Astrocyte (in vitro differentiated cells and primary cell): ENCODE data around the gene PFKFB2. TPM values are rescaled to one million over a fixed set of nuclear protein-coding genes. Genes with fewer than 3 reads are reported as not detected.

ENCODE experiments used
- DNase-seq: peaks from one replicate; pipeline ENCODE4 v3.0.0-alpha.2; 2010; ENCODE audit warnings: low read depth
- FAIRE-seq: peaks from 2 replicates; lab custom pipeline; 2011; peaks lifted over from hg19 to GRCh38; lab: Jason Lieb, UNC
- H2AFZ ChIP-seq: 2 replicates; pipeline ENCODE4 v1.6.0; 2012; ENCODE audit warnings: low read depth, low read length, inconsistent platforms
- H3K27ac ChIP-seq: 2 replicates; pipeline ENCODE4 v1.5.1; 2011; ENCODE audit warnings: low read depth, low read length, inconsistent platforms
- H3K27me3 ChIP-seq: 2 replicates; pipeline ENCODE4 v1.6.0; 2011; ENCODE audit warnings: low read length, inconsistent platforms; ENCODE audit not compliant: insufficient read depth
- H3K36me3 ChIP-seq: 2 replicates; pipeline ENCODE4 v1.5.1; 2011; ENCODE audit warnings: low read length, inconsistent platforms; ENCODE audit not compliant: insufficient read depth
- H3K4me1 ChIP-seq: 2 replicates; pipeline ENCODE4 v1.5.1; 2011; ENCODE audit warnings: low read length, inconsistent platforms; ENCODE audit not compliant: insufficient read depth
- H3K4me2 ChIP-seq: 2 replicates; pipeline ENCODE4 v1.6.0; 2012; ENCODE audit warnings: low read length, inconsistent platforms
- H3K4me3 ChIP-seq: 2 replicates; pipeline ENCODE4 v1.5.1; 2011; ENCODE audit warnings: low read depth, mild to moderate bottlenecking, low read length, inconsistent platforms; ENCODE audit not compliant: insufficient read depth
- H3K79me2 ChIP-seq: 2 replicates; pipeline ENCODE4 v1.6.0; 2012; ENCODE audit warnings: mild to moderate bottlenecking, low read length, inconsistent platforms; ENCODE audit not compliant: insufficient read depth
- H3K9ac ChIP-seq: 2 replicates; pipeline ENCODE4 v1.6.0; 2012; ENCODE audit warnings: mild to moderate bottlenecking, low read length, inconsistent platforms
- H3K9me3 ChIP-seq: 2 replicates; pipeline ENCODE4 v1.5.1; 2012; ENCODE audit warnings: low read depth, mild to moderate bottlenecking, low read length, inconsistent platforms; ENCODE audit not compliant: insufficient read depth
- H4K20me1 ChIP-seq: 2 replicates; pipeline ENCODE4 v1.6.0; 2012; ENCODE audit warnings: low read length, inconsistent platforms; ENCODE audit not compliant: insufficient read depth
- H3K27ac Mint-ChIP-seq: one replicate; pipeline ENCODE4 v1.8.0; 2021; ENCODE audit warnings: mild to moderate bottlenecking, mixed read lengths; ENCODE audit not compliant: unreplicated experiment
- H3K27me3 Mint-ChIP-seq: one replicate; pipeline ENCODE4 v1.8.0; 2021; ENCODE audit warnings: low read depth, mixed read lengths; ENCODE audit not compliant: unreplicated experiment
- H3K36me3 Mint-ChIP-seq: one replicate; pipeline ENCODE4 v1.8.0; 2021; ENCODE audit warnings: low read depth, mixed read lengths; ENCODE audit not compliant: unreplicated experiment
- H3K4me1 Mint-ChIP-seq: one replicate; pipeline ENCODE4 v1.8.0; 2021; ENCODE audit warnings: low read depth, mixed read lengths; ENCODE audit not compliant: unreplicated experiment
- H3K4me3 Mint-ChIP-seq: one replicate; pipeline ENCODE4 v1.8.0; 2021; ENCODE audit warnings: mild to moderate bottlenecking, moderate library complexity, mixed read lengths; ENCODE audit not compliant: unreplicated experiment
- H3K9me3 Mint-ChIP-seq: one replicate; pipeline ENCODE4 v1.8.0; 2021; ENCODE audit warnings: mild to moderate bottlenecking, mixed read lengths; ENCODE audit not compliant: unreplicated experiment
- CTCF ChIP-seq: IDR thresholded peaks from 2 replicates; pipeline ENCODE4 v1.5.1; 2011; ENCODE audit warnings: low read depth, mild to moderate bottlenecking, inconsistent platforms, low read length, moderate library complexity; ENCODE audit not compliant: insufficient read depth
- EZH2 ChIP-seq: IDR thresholded peaks from 2 replicates; pipeline ENCODE4 v1.6.1; 2012; ENCODE audit warnings: mild to moderate bottlenecking, low read length, inconsistent platforms; ENCODE audit not compliant: insufficient read depth
- total RNA-seq: library from RNA; stranded (reverse); gene quantifications from 2 replicates; pipeline ENCODE4 v1.2.1, GENCODE V29; 2021

PFKFB2 gene
- total RNA-seq, 1 donor from 2014 or later: 6.2 TPM

DNA sequence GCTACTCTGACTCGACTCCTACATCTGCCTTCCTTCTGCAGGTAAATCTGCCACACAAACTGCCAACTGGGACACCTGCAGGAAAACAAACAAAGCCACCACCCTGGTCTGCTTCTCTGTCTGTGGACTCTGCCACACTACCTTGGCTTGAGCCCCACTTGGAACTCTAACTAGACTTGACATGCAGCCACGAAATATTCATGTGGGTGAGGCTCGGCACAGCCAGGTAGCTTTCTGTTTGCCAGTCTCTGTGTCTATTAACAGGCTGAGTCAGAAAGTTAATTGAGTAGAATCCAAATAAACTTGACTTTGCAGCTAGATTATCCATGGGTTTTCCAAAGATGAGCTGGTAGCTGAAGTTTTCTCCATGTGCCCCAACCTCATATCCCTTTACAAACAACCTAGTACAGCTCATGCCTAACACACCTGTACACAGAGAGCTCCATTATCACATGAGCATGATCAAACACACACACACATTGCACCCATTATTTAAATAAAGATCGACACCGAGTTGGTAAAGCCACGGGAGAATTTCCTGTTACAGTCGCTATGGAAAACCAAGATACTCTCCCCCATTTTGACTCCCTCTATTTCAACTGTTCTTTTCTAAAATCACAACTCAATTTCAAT is 21.3 kb upstream of the PFKFB2 start:
- Histone ChIP-seq H3K27me3 (no peaks in the 10 kb centered on the region), H3K4me2 (no peak overlapping the region), H3K4me3 (no peak overlapping the region), H4K20me1 (no peaks in the 10 kb centered on the region), H3K9ac (no peak overlapping the region), H3K4me1 (peaks cover 14% of the 10 kb centered on the region), H3K9me3 (no peaks in the 10 kb centered on the region), H3K79me2 (no peaks in the 10 kb centered on the region), H2AFZ (no peak overlapping the region), H3K27ac (no peak overlapping the region), H3K36me3 (no peaks in the 10 kb centered on the region)
- no peak overlapping the region for H3K27ac Mint-ChIP-seq
- H3K9me3 Mint-ChIP-seq: no peaks in the 10 kb centered on the region
- DNase-seq: no peak
- H3K4me3 Mint-ChIP-seq: peak overlapping the region; percentile 3
- no peak for TF ChIP-seq CTCF
- no peak for TF ChIP-seq EZH2
- H3K4me1 Mint-ChIP-seq: peaks cover 11% of the 10 kb centered on the region
- FAIRE-seq: no peak
- H3K27me3 Mint-ChIP-seq: no peaks in the 10 kb centered on the region
- no peaks in the 10 kb centered on the region for H3K36me3 Mint-ChIP-seq

DNA sequence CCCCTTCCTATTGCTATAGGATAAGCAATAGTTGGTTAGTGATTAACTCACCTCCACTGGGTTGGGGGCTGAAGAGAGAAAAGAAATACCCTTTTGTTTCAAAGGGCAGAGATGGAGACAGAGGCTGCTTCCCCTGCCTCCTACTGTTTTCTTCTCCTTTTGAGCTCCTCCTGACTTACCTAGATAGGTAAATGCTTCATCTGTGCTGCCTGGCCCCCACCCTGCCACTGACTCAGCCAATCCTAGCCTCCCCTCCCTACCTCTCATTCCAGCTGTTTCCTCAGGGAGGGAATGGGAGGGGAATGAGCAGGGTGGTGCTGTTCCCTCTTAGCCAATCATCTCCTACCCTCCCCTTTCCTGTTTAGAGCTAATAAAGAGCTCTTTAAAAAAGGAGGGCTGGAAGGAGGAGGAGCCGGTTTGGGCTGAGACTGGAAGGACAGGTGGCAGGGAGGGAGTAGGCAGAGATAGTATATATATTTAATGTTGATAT is 20.5 kb upstream of the PFKFB2 start, which contains the start of gene C1orf116:
Gene C1orf116, minus strand, starts transcription at position 229 of the 490 bp plus-strand sequence. CDS start 5,158 bp downstream, outside the sequence.
- H3K9me3 ChIP-seq: no peaks in the 10 kb centered on the region
- TF ChIP-seq EZH2 (no peak), CTCF (no peak)
- FAIRE-seq (no peak), DNase-seq (no peak)
- Mint-ChIP-seq H3K36me3 (no peaks in the 10 kb centered on the region), H3K4me3 (peak within 1 kb of the TSS; percentile 3), H3K27me3 (no peaks in the 10 kb centered on the region), H3K9me3 (no peaks in the 10 kb centered on the region), H3K4me1 (peaks cover 4% of the 10 kb centered on the region), H3K27ac (no peak within 1 kb of the TSS)
- no peaks in the 10 kb centered on the region for H4K20me1 ChIP-seq
- no peaks in the 10 kb centered on the region for H3K79me2 ChIP-seq
- H3K4me2 ChIP-seq: no peak within 1 kb of the TSS
- H3K27me3 ChIP-seq: no peaks in the 10 kb centered on the region
- no peak within 1 kb of the TSS for H3K4me3 ChIP-seq
- H3K4me1 ChIP-seq: peaks cover 6% of the 10 kb centered on the region
- no peak within 1 kb of the TSS for H2AFZ ChIP-seq
- no peak within 1 kb of the TSS for H3K27ac ChIP-seq
- no peaks in the 10 kb centered on the region for H3K36me3 ChIP-seq
- no peak within 1 kb of the TSS for H3K9ac ChIP-seq

DNA sequence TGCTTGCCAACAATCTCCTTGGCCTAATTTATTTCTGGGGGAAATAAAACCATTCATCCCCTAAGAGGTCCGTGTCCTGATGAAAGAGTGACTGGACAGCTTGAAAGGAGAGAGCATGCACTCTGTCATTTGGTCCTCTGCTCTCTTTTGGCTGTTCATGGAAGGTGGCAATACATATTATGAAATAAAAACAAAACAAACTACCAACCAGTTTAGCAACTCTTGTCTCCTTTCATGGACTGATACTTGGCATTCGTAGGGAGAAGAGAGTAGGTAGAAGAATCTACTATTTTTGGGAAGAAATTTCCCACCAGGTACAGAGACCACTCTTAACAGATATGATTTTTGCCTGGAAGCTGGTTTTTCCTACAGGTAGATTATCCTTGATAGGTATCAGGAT is 19.8 kb upstream of the PFKFB2 start:
- Histone ChIP-seq H3K4me3 (no peak overlapping the region), H3K79me2 (no peaks in the 10 kb centered on the region), H4K20me1 (no peaks in the 10 kb centered on the region), H3K27ac (no peak overlapping the region), H3K36me3 (no peaks in the 10 kb centered on the region), H3K9ac (no peak overlapping the region), H3K4me2 (no peak overlapping the region), H3K4me1 (peaks cover 6% of the 10 kb centered on the region), H3K9me3 (no peaks in the 10 kb centered on the region), H2AFZ (no peak overlapping the region), H3K27me3 (no peaks in the 10 kb centered on the region)
- H3K36me3 Mint-ChIP-seq: no peaks in the 10 kb centered on the region
- no peaks in the 10 kb centered on the region for H3K9me3 Mint-ChIP-seq
- no peak overlapping the region for H3K4me3 Mint-ChIP-seq
- FAIRE-seq (no peak), DNase-seq (no peak)
- TF ChIP-seq CTCF (no peak), EZH2 (no peak)
- H3K4me1 Mint-ChIP-seq: peaks cover 4% of the 10 kb centered on the region
- H3K27me3 Mint-ChIP-seq: no peaks in the 10 kb centered on the region
- H3K27ac Mint-ChIP-seq: no peak overlapping the region
